HepG2 (cell line): ENCODE results near the gene PERCC1. TPM values are rescaled to one million over a fixed set of nuclear protein-coding genes. Genes with fewer than 3 reads are reported as not detected.

ENCODE experiments used
- ATAC-seq: fragments of 200-7000 bp; cut with Tn5 transposase; 3 replicates; pipeline ENCODE4 v1.9.1; 2020; ENCODE audit warnings: mild to moderate bottlenecking, moderate library complexity
- BruUV-seq: library from RNA; stranded (reverse); fragments of 400-500 nt; replicated peaks from 2 replicates; lab custom pipeline; 2021; lab: Mats Ljungman, UMichigan
- CTCF ChIA-PET: fragments of 300-600 bp; formaldehyde crosslinking; extraction: SDS; loops from one replicate; lab custom pipeline; 2021; ENCODE audit warnings: low total read pairs, inconsistent platforms, low intra/inter-chr PET ratio; lab: Yijun Ruan, JAX
- POLR2A ChIA-PET: fragments of 350-600 bp; sonication (Branson Sonifier 250); formaldehyde crosslinking; loops from one replicate; lab custom pipeline; 2020; ENCODE audit warnings: antibody characterized with exemption, inconsistent platforms; lab: Yijun Ruan, JAX
- DNase-seq: peaks from one replicate; pipeline ENCODE4 v3.0.0-alpha.2; 2015; ENCODE audit warnings: low spot score
- FAIRE-seq: peaks from 3 replicates; lab custom pipeline; 2011; peaks lifted over from hg19 to GRCh38; lab: Jason Lieb, UNC
- H2AFZ ChIP-seq: one replicate; pipeline ENCODE4 v1.6.1; 2011; ENCODE audit warnings: low read length, inconsistent platforms
- H3K27ac ChIP-seq: fragments of 300-600 bp; 3 replicates; pipeline ENCODE4 v1.8.0; 2011; ENCODE audit warnings: mixed run types, mild to moderate bottlenecking, mixed read lengths, low read length, inconsistent platforms; ENCODE audit not compliant: insufficient read depth; ENCODE audit errors: extremely low read length
- H3K27me3 ChIP-seq, 2 experiments: fragments of 200-600 bp in 1 of 2; 2 replicates in 1 of 2; 3 replicates in 1 of 2; pipeline versions ENCODE4 v1.6.0 to v1.8.0; 2011; ENCODE audit warnings: low read length in 2 of 2, mild to moderate bottlenecking in 2 of 2, moderate library complexity in 2 of 2, inconsistent platforms in 1 of 2; ENCODE audit not compliant: insufficient read depth in 2 of 2, control insufficient read depth in 1 of 2
- H3K36me3 ChIP-seq, 2 experiments: fragments of 200-600 bp in 1 of 2; replicated peaks in 1 of 2; 2 replicates in 1 of 2; 3 replicates in 1 of 2; pipeline versions ENCODE4 v1.5.1 to v1.8.0; 2011; ENCODE audit warnings: low read length in 2 of 2, inconsistent platforms in 1 of 2; ENCODE audit not compliant: insufficient read depth in 2 of 2, control insufficient read depth in 1 of 2
- H3K4me1 ChIP-seq: 2 replicates; pipeline ENCODE4 v1.5.1; 2012; ENCODE audit warnings: low read length, inconsistent platforms; ENCODE audit not compliant: insufficient read depth
- H3K4me2 ChIP-seq: 2 replicates; pipeline ENCODE4 v1.6.0; 2011; ENCODE audit warnings: low read depth, low read length, inconsistent platforms
- H3K4me3 ChIP-seq, 3 experiments: fragments of 200-600 bp in 1 of 3; sonication (generic), shearing (Covaris generic) in 1 of 3; replicated peaks in 1 of 3; 2 replicates each; pipeline ENCODE4 v1.5.1; 2011 to 2016; ENCODE audit warnings: low read length in 3 of 3, inconsistent platforms in 2 of 3, low read depth in 2 of 3, mild to moderate bottlenecking in 2 of 3, control low read depth in 1 of 3, mixed read lengths in 1 of 3; ENCODE audit not compliant: insufficient read depth in 1 of 3
- H3K79me2 ChIP-seq: one replicate; pipeline ENCODE4 v1.6.1; 2011; ENCODE audit warnings: low read length, inconsistent platforms; ENCODE audit not compliant: insufficient read depth
- H3K9ac ChIP-seq: 2 replicates; pipeline ENCODE4 v1.6.0; 2011; ENCODE audit warnings: mild to moderate bottlenecking, low read depth, low read length, inconsistent platforms; ENCODE audit not compliant: insufficient read depth
- H3K9me3 ChIP-seq: 2 replicates; pipeline ENCODE4 v1.5.1; 2012; ENCODE audit warnings: mild to moderate bottlenecking, low read length
- H4K20me1 ChIP-seq: 2 replicates; pipeline ENCODE4 v1.6.0; 2011; ENCODE audit warnings: inconsistent platforms, mild to moderate bottlenecking, low read length, moderate library complexity; ENCODE audit not compliant: insufficient read depth
- AKAP8 ChIP-seq: sonication (generic); formaldehyde crosslinking; IDR thresholded peaks from 2 replicates; pipeline ENCODE4 v1.5.1; 2020; ENCODE audit warnings: mild to moderate bottlenecking, missing genetic modification reagents
- CEBPB ChIP-seq: IDR thresholded peaks from 2 replicates; pipeline ENCODE4 v1.6.1; 2011; ENCODE audit warnings: low read depth, low read length, improper control_type of control experiment, borderline replicate concordance
- ERF ChIP-seq: IDR thresholded peaks from 2 replicates; pipeline ENCODE4 v1.6.1; 2018; ENCODE audit warnings: missing biosample characterization, missing genetic modification reagents
- HOXD1 ChIP-seq: sonication (generic); formaldehyde crosslinking; IDR thresholded peaks from 2 replicates; pipeline ENCODE4 v1.5.0; 2020; ENCODE audit warnings: missing genetic modification reagents
- KDM5A ChIP-seq: fragments of 200-600 bp; sonication (generic); IDR thresholded peaks from 2 replicates; pipeline ENCODE4 v1.7.0; 2018; ENCODE audit warnings: antibody characterized with exemption, mild to moderate bottlenecking, low read length, borderline replicate concordance
- MTA1 ChIP-seq: sonication (generic); formaldehyde crosslinking; IDR thresholded peaks from 2 replicates; pipeline ENCODE4 v1.4.0; 2020; ENCODE audit warnings: missing genetic modification reagents, mild to moderate bottlenecking, borderline replicate concordance
- MXD4 ChIP-seq: IDR thresholded peaks from 2 replicates; pipeline ENCODE4 v1.6.1; 2016; ENCODE audit warnings: mild to moderate bottlenecking, missing biosample characterization, missing genetic modification reagents
- MXI1 ChIP-seq: IDR thresholded peaks from 3 replicates; pipeline ENCODE4 v1.6.1; 2012; ENCODE audit warnings: low read depth, low read length, inconsistent platforms, borderline replicate concordance
- RAD51 ChIP-seq: fragments of 450-650 bp; IDR thresholded peaks from 2 replicates; pipeline ENCODE4 v1.6.1; 2016; ENCODE audit warnings: borderline replicate concordance
- RFXANK ChIP-seq: IDR thresholded peaks from 2 replicates; pipeline ENCODE4 v1.6.1; 2016
- TMF1 ChIP-seq: sonication (generic); formaldehyde crosslinking; IDR thresholded peaks from 2 replicates; pipeline ENCODE4 v1.8.1; 2022; ENCODE audit warnings: low read depth, missing genetic modification reagents
- ZFP90 ChIP-seq: sonication (generic); formaldehyde crosslinking; IDR thresholded peaks from 2 replicates; pipeline ENCODE4 v1.8.0; 2022; ENCODE audit warnings: missing genetic modification reagents, mild to moderate bottlenecking, inconsistent platforms, borderline replicate concordance
- ZFY ChIP-seq: sonication (generic); formaldehyde crosslinking; IDR thresholded peaks from 2 replicates; pipeline ENCODE4 v1.4.0; 2020; ENCODE audit warnings: missing genetic modification reagents
- ZNF501 ChIP-seq: sonication (generic); formaldehyde crosslinking; IDR thresholded peaks from 2 replicates; pipeline ENCODE4 v1.5.1; 2020; ENCODE audit warnings: mild to moderate bottlenecking, moderate library complexity, missing genetic modification reagents
- ZNF577 ChIP-seq: sonication (generic); formaldehyde crosslinking; IDR thresholded peaks from 2 replicates; pipeline ENCODE4 v1.4.0; 2020; ENCODE audit warnings: mild to moderate bottlenecking, low read depth, missing genetic modification reagents, borderline replicate concordance
- ZNF747 ChIP-seq: sonication (generic); formaldehyde crosslinking; IDR thresholded peaks from 2 replicates; pipeline ENCODE4 v1.8.1; 2023; ENCODE audit warnings: missing genetic modification reagents, mild to moderate bottlenecking, borderline replicate concordance
- ZNF766 ChIP-seq: sonication (generic); formaldehyde crosslinking; IDR thresholded peaks from 2 replicates; pipeline ENCODE4 v1.5.0; 2020; ENCODE audit warnings: missing genetic modification reagents, borderline replicate concordance
- ZZZ3 ChIP-seq: sonication (generic); formaldehyde crosslinking; IDR thresholded peaks from 2 replicates; pipeline ENCODE4 v1.4.0; 2020; ENCODE audit warnings: missing genetic modification reagents, mild to moderate bottlenecking, borderline replicate concordance
- WGBS: methylation state at CpG from one replicate; pipeline ENCODE4 v1.1.6; 2017; ENCODE audit warnings: low lambda C conversion rate; 5-methylcytosine and 5-hydroxymethylcytosine counted together
- in situ Hi-C: cut with HindIII; loops from 2 replicates; pipeline ENCODE4 v1.10.0; 2017; ENCODE audit warnings: low pct_unique_long_range_greater_than_20kb; ENCODE audit not compliant: extremely low pct_ligation_motif_present
- intact Hi-C: fragments of 100-400 bp; cut with micrococcal nuclease; formaldehyde crosslinking; loops from one replicate; pipeline ENCODE4 v1.10.0; 2022; ENCODE audit not compliant: unreplicated experiment
- polyA plus RNA-seq, 8 experiments: library from polyadenylated mRNA; depleted of rRNA in 3 of 8; stranded (reverse) in 7 of 8; unstranded in 1 of 8; fragments of >200 nt; fragmentation: Illumina TruSeq in 4 of 8; extraction: Trizol in 4 of 8; gene quantifications; 2 replicates each; pipeline versions ENCODE4 v1.2.1 to v1.2.3, GENCODE V29; 2011 to 2016; ENCODE audit warnings: low read depth in 4 of 8, missing spikeins in 1 of 8, mixed read lengths in 1 of 8; ENCODE audit not compliant: insufficient read depth in 1 of 8
- total RNA-seq, 5 experiments: library from RNA; depleted of rRNA; stranded (reverse); fragments of >200 nt; fragmentation: Illumina TruSeq; extraction: Trizol; gene quantifications; 2 replicates each; pipeline ENCODE4 v1.2.3, GENCODE V29; 2016; ENCODE audit warnings: low read depth in 1 of 5
- TF ChIP-seq, protein P1 (sequence below): sonication (generic); formaldehyde crosslinking; IDR thresholded peaks from 2 replicates; pipeline ENCODE4 v1.4.0; 2020; ENCODE audit warnings: low read depth, mild to moderate bottlenecking, missing genetic modification reagents
- TF ChIP-seq, protein P2 (sequence below): sonication (generic); formaldehyde crosslinking; IDR thresholded peaks from 2 replicates; pipeline ENCODE4 v1.8.0; 2022; ENCODE audit warnings: mild to moderate bottlenecking, missing genetic modification reagents, moderate library complexity

PERCC1 gene
- total and polyA plus RNA-seq, 2 of the 13 experiments (the other 11 are each of a cell fraction or from before 2014, with no cell fraction given), result 0.15 TPM; not detected in 1

- no peak for TF ChIP-seq ERF (CRISPR knock-in tag)
- no peak for TF ChIP-seq CEBPB
- no peak for TF ChIP-seq TMF1 (CRISPR knock-in tag)
- TF ChIP-seq, protein P1, sequence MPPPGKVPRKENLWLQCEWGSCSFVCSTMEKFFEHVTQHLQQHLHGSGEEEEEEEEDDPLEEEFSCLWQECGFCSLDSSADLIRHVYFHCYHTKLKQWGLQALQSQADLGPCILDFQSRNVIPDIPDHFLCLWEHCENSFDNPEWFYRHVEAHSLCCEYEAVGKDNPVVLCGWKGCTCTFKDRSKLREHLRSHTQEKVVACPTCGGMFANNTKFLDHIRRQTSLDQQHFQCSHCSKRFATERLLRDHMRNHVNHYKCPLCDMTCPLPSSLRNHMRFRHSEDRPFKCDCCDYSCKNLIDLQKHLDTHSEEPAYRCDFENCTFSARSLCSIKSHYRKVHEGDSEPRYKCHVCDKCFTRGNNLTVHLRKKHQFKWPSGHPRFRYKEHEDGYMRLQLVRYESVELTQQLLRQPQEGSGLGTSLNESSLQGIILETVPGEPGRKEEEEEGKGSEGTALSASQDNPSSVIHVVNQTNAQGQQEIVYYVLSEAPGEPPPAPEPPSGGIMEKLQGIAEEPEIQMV (CRISPR knock-in tag), result no peak
- TF ChIP-seq ZNF501 (CRISPR knock-in tag), result peak; percentile 5; the same call in 1 of the 2 replicates
Measured at GRCh38 chr16:1407753-1408152, 23.1 kb upstream of the PERCC1 start (continued).

DNA sequence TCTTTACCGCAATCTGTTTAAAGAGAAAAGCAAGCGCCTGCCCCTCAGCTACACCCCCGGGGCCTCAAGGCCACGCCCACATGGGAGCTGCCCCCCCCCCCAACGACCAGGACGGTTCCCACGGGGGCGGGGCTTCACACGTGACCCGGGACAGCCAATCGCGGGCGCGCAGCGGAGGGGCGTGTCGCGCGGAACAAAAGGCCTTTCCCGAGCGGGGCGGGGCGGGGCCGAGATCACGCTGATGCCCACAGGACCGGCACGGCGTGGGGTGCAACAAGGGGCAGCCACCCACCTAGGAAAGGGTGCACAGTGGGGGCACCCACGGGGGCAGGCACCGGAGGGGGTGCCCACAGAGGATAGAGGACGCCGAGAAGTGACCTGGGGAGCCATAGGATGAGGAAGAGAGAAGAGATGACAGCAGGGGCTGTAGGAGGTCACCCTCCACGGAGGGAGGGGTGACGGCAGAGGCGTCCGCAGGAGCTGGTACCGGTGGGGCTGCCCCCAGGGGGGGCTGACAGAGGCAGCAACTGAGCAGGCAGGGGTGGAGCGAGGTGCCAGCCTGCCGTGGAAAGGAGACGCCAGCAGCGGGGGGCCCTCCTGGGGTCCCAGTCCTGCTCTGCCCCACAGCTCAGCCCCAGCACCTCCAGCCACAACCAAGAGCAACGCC lies 22.6 kb upstream of the PERCC1 start:
- peak; percentile 23 for FAIRE-seq
- in situ Hi-C loops, result no loop called here
- WGBS, result 4% methylated on average over 27 of the region's 42 CpGs
- TF ChIP-seq, protein P2, sequence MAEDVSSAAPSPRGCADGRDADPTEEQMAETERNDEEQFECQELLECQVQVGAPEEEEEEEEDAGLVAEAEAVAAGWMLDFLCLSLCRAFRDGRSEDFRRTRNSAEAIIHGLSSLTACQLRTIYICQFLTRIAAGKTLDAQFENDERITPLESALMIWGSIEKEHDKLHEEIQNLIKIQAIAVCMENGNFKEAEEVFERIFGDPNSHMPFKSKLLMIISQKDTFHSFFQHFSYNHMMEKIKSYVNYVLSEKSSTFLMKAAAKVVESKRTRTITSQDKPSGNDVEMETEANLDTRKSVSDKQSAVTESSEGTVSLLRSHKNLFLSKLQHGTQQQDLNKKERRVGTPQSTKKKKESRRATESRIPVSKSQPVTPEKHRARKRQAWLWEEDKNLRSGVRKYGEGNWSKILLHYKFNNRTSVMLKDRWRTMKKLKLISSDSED (CRISPR knock-in tag), result no peak
- TF ChIP-seq HOXD1 (CRISPR knock-in tag) (0 out of 2 replicates have a peak, but pooled peaks have one; percentile 35), ZNF577 (CRISPR knock-in tag) (no peak), MXD4 (CRISPR knock-in tag) (peak; percentile 52; the same call in 1 of the 2 replicates), RFXANK (CRISPR knock-in tag) (no peak), MTA1 (CRISPR knock-in tag) (peak; percentile 20; the same call in 1 of the 2 replicates), ZZZ3 (CRISPR knock-in tag) (peak; percentile 99; the same call in 1 of the 2 replicates), RAD51 (peak; percentile 91), KDM5A (peak; percentile 63; the same call in 1 of the 2 replicates), ZNF747 (CRISPR knock-in tag) (no peak), ZFP90 (CRISPR knock-in tag) (0 out of 2 replicates have a peak, but pooled peaks have one; percentile 34), ZNF766 (CRISPR knock-in tag) (no peak), ZFY (CRISPR knock-in tag) (0 out of 2 replicates have a peak, but pooled peaks have one; percentile 32), MXI1 (peak; percentile 65; the same call in 1 of the 3 replicates), AKAP8 (0 out of 2 replicates have a peak, but pooled peaks have one; percentile 40)

More for the DNA sequence above, 22.6 kb upstream of the PERCC1 start:
- H2AFZ ChIP-seq, result no peak overlapping the region
- BruUV-seq, result no TSS peak
- POLR2A ChIA-PET, result interaction anchor here (0.5 to 1.5 kb wide), 7 partner anchors 12 to 203 kb away, joined by 3 to 6 read pairs (median 3); partner anchors contain the start of gene UQCC4
- peak overlapping the region; percentile 78 for H3K4me2 ChIP-seq
- H3K4me1 ChIP-seq, result peaks cover 13% of the 10 kb centered on the region
- no peaks in the 10 kb centered on the region for H3K9me3 ChIP-seq
- H3K27ac ChIP-seq, result no peak overlapping the region
- intact Hi-C loops, result no loop called here
- H3K27me3 ChIP-seq, result no peaks in the 10 kb centered on the region
- ATAC-seq (peak; percentile 86), DNase-seq (peak; percentile 76)
- peaks cover 5% of the 10 kb centered on the region for H3K79me2 ChIP-seq
- CTCF ChIA-PET, result no interaction called here
- peak overlapping the region; percentile 51 for H3K9ac ChIP-seq
- H3K36me3 ChIP-seq, result no peaks in the 10 kb centered on the region; a peak in 3 of 5 replicates
- peaks cover 10% of the 10 kb centered on the region; the same call in 1 of the 2 replicates for H4K20me1 ChIP-seq
- H3K4me3 ChIP-seq, result peak overlapping the region; percentile 57 to 83 (median 72); a peak in 5 of 6 replicates
